Mesenchymal stem cell (in vitro differentiated cells and primary cell): Measurements from ENCODE around the gene KDM7A.

Experiments
- DNase-seq: peaks from one replicate; pipeline ENCODE4 v3.0.0-alpha.2; 2013
- H2AFZ ChIP-seq: one replicate; pipeline ENCODE4 v1.6.1; 2013; ENCODE audit warnings: low read depth, mild to moderate bottlenecking, control low read depth, inconsistent platforms, low read length, moderate library complexity
- H2AK5ac ChIP-seq: 2 replicates; pipeline ENCODE4 v1.6.1; 2013; ENCODE audit warnings: low read length, moderate library complexity, mild to moderate bottlenecking, inconsistent platforms; ENCODE audit not compliant: severe bottlenecking
- H2BK120ac ChIP-seq: one replicate; pipeline ENCODE4 v1.6.1; 2013; ENCODE audit warnings: low read depth, mild to moderate bottlenecking, inconsistent platforms, low read length, moderate library complexity
- H2BK12ac ChIP-seq, 2 experiments: one replicate each; pipeline ENCODE4 v1.6.1; 2013; ENCODE audit warnings: inconsistent platforms in 2 of 2, low read length in 2 of 2, mild to moderate bottlenecking in 2 of 2, moderate library complexity in 2 of 2, control low read depth in 1 of 2
- H2BK15ac ChIP-seq: one replicate; pipeline ENCODE4 v1.6.1; 2013; ENCODE audit warnings: mild to moderate bottlenecking, low read depth, inconsistent platforms; ENCODE audit not compliant: poor library complexity, severe bottlenecking
- H2BK5ac ChIP-seq: 2 replicates; pipeline ENCODE4 v1.6.1; 2013; ENCODE audit warnings: low read depth, mild to moderate bottlenecking, low read length, control low read depth, inconsistent platforms; ENCODE audit not compliant: poor library complexity, severe bottlenecking
- H3K14ac ChIP-seq, 2 experiments: one replicate each; pipeline ENCODE4 v1.6.1; 2013; ENCODE audit warnings: inconsistent platforms in 2 of 2, low read length in 2 of 2, control low read depth in 1 of 2, mild to moderate bottlenecking in 1 of 2, moderate library complexity in 1 of 2
- H3K18ac ChIP-seq, 2 experiments: one replicate each; pipeline ENCODE4 v1.6.1; 2013; ENCODE audit warnings: inconsistent platforms in 2 of 2, low read length in 2 of 2, control low read depth in 1 of 2, low read depth in 1 of 2, mild to moderate bottlenecking in 1 of 2
- H3K23ac ChIP-seq, 2 experiments: one replicate each; pipeline ENCODE4 v1.6.1; 2013; ENCODE audit warnings: inconsistent platforms in 2 of 2, low read length in 2 of 2, mild to moderate bottlenecking in 2 of 2, moderate library complexity in 2 of 2, control low read depth in 1 of 2
- H3K27ac ChIP-seq: 2 replicates; pipeline ENCODE4 v1.5.1; 2013; ENCODE audit warnings: mild to moderate bottlenecking, moderate library complexity, low read length, control low read depth, inconsistent platforms; ENCODE audit not compliant: poor library complexity, severe bottlenecking
- H3K27me3 ChIP-seq, 2 experiments: 2 replicates each; pipeline versions ENCODE4 v1.6.1 to v1.7.0; 2013; ENCODE audit warnings: low read length in 2 of 2, mild to moderate bottlenecking in 2 of 2, moderate library complexity in 2 of 2, control low read depth in 1 of 2, inconsistent platforms in 1 of 2; ENCODE audit not compliant: control insufficient read depth in 1 of 2, insufficient read depth in 1 of 2
- H3K36me3 ChIP-seq, 2 experiments: 2 replicates each; pipeline versions ENCODE4 v1.6.1 to v1.7.0; 2013; ENCODE audit warnings: low read length in 2 of 2, control low read depth in 1 of 2, inconsistent platforms in 1 of 2, low read depth in 1 of 2, mild to moderate bottlenecking in 1 of 2; ENCODE audit not compliant: insufficient read depth in 2 of 2, control insufficient read depth in 1 of 2
- H3K4ac ChIP-seq, 2 experiments: one replicate each; pipeline ENCODE4 v1.6.1; 2013; ENCODE audit warnings: inconsistent platforms in 2 of 2, low read length in 2 of 2, mild to moderate bottlenecking in 2 of 2, moderate library complexity in 2 of 2, control low read depth in 1 of 2, low read depth in 1 of 2
- H3K4me1 ChIP-seq: 2 replicates; pipeline ENCODE4 v1.6.1; 2013; ENCODE audit warnings: low read depth, low read length, control low read depth; ENCODE audit not compliant: control insufficient read depth, insufficient read depth
- H3K4me2 ChIP-seq: 2 replicates; pipeline ENCODE4 v1.6.1; 2013; ENCODE audit warnings: low read length, mild to moderate bottlenecking, inconsistent platforms; ENCODE audit not compliant: poor library complexity, severe bottlenecking
- H3K4me3 ChIP-seq, 2 experiments: 2 replicates each; pipeline versions ENCODE4 v1.5.1 to v1.7.0; 2013; ENCODE audit warnings: low read length in 2 of 2, mild to moderate bottlenecking in 2 of 2, control low read depth in 1 of 2, low read depth in 1 of 2; ENCODE audit not compliant: insufficient read depth in 1 of 2
- H3K79me1 ChIP-seq: replicated peaks from 2 replicates; pipeline ENCODE4 v1.6.1; 2013; ENCODE audit warnings: mild to moderate bottlenecking, control low read depth, low read length, inconsistent platforms; ENCODE audit not compliant: poor library complexity, severe bottlenecking
- H3K9ac ChIP-seq: 2 replicates; pipeline ENCODE4 v1.7.0; 2013; ENCODE audit warnings: mild to moderate bottlenecking, low read length, moderate library complexity
- H3K9me3 ChIP-seq: 2 replicates; pipeline ENCODE4 v1.7.0; 2013; ENCODE audit warnings: mild to moderate bottlenecking, low read length; ENCODE audit not compliant: control insufficient read depth
- H4K8ac ChIP-seq: one replicate; pipeline ENCODE4 v1.6.1; 2013; ENCODE audit warnings: inconsistent platforms, mild to moderate bottlenecking, low read length, moderate library complexity
- H4K91ac ChIP-seq: one replicate; pipeline ENCODE4 v1.6.1; 2013; ENCODE audit warnings: mild to moderate bottlenecking, low read length, inconsistent platforms
- WGBS: methylation state at CpG from one replicate; pipeline ENCODE4 v1.1.7; 2013; ENCODE audit warnings: mixed read lengths; 5-methylcytosine and 5-hydroxymethylcytosine counted together

Gene KDM7A

DNA sequence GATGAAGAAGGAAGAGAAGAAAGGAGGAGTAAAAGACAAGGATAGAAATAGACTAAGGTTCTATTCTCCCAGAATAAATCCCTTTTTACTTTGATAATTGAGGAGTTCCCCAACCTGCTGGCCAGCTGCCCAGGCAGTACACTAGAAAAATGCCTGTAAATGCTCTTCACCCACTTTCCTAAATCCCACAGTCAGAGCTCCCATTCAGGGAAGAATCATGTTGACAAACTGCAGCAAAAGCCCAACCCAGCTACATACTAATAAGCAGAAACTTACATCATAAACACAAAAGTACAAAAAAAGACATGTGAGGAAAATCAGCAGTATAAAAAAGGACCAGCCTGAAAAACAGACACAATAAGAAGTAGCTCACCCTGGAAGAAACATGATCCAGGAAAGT is 15.8 kb upstream of the KDM7A start:
- Histone ChIP-seq H3K4me1 (no peaks in the 10 kb centered on the region), H3K14ac (no peak overlapping the region), H3K9me3 (no peaks in the 10 kb centered on the region), H3K4me2 (no peak overlapping the region), H3K9ac (no peak overlapping the region), H3K27ac (no peak overlapping the region), H3K4me3 (no peak overlapping the region), H2BK120ac (no peak overlapping the region), H3K18ac (no peak overlapping the region), H3K4ac (no peak overlapping the region), H4K91ac (no peak overlapping the region), H2AFZ (no peak overlapping the region), H2BK15ac (no peak overlapping the region), H2BK12ac (no peak overlapping the region), H3K23ac (no peak overlapping the region), H3K27me3 (peaks cover 0 to 18% of the 10 kb centered on the region in 2 experiments), H2AK5ac (no peak overlapping the region), H3K79me1 (no peaks in the 10 kb centered on the region), H4K8ac (no peak overlapping the region), H3K36me3 (no peaks in the 10 kb centered on the region), H2BK5ac (no peak overlapping the region)
- DNase-seq: no peak

DNA sequence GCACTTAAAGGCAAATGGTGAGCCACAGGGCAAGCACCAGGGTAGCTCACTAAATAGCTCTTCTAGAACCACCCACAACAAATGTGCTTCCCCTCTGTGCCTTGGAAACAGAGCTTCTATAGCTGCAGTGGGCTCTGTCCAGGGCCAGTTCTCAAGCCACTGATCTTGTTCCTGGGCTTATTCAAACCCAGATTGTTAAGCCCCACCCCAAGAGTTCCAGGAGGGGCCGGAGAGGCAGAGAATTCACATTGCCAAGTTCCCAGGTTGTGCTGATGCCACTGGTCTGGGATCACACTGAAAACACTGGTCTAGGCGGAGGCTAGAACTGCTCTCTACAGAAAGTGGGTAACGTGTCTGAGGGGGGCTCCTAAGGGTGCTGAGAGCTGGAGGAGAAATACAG is 15.4 kb upstream of the KDM7A start:
- Histone ChIP-seq H2BK12ac (no peak overlapping the region), H2BK15ac (no peak overlapping the region), H3K4me1 (no peaks in the 10 kb centered on the region), H3K4me3 (no peak overlapping the region), H3K4me2 (no peak overlapping the region), H3K18ac (no peak overlapping the region), H3K27me3 (peaks cover 0 to 18% of the 10 kb centered on the region in 2 experiments), H2BK120ac (no peak overlapping the region), H3K9me3 (no peaks in the 10 kb centered on the region), H2BK5ac (no peak overlapping the region), H3K36me3 (no peaks in the 10 kb centered on the region), H3K79me1 (no peaks in the 10 kb centered on the region), H4K8ac (no peak overlapping the region), H3K4ac (no peak overlapping the region), H2AK5ac (no peak overlapping the region), H3K23ac (no peak overlapping the region), H3K9ac (no peak overlapping the region), H3K27ac (no peak overlapping the region), H2AFZ (no peak overlapping the region), H3K14ac (no peak overlapping the region), H4K91ac (no peak overlapping the region)
- WGBS: 73% methylated on average over 3 of the region's 3 CpGs
- DNase-seq: no peak

DNA sequence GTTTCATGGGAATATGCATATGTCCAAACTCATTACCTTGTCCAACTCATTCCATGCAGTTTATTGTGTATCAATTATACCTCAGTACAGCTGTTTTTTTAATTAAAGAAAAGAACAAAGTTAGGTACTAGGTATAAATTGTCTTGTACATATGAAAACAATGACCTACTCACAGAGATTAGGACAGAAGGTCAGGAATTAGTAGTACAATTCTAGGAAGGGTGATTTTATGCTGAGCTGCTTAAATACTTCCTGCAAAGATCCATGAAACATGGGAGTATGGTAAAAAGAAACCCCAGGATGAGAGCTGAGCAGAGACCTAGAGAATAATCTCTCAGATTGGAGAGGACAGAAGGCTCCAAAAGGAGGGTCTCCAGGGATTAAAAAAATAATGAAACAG is 13.8 kb upstream of the KDM7A start:
- no peak for DNase-seq
- Histone ChIP-seq H3K23ac (no peak overlapping the region), H3K27me3 (peaks cover 0 to 18% of the 10 kb centered on the region in 2 experiments), H2BK15ac (no peak overlapping the region), H3K14ac (no peak overlapping the region), H3K79me1 (no peaks in the 10 kb centered on the region), H3K36me3 (no peaks in the 10 kb centered on the region), H2BK5ac (no peak overlapping the region), H3K9ac (no peak overlapping the region), H2AK5ac (no peak overlapping the region), H2BK12ac (no peak overlapping the region), H3K27ac (no peak overlapping the region), H3K4me2 (no peak overlapping the region), H2AFZ (no peak overlapping the region), H3K4me1 (no peaks in the 10 kb centered on the region), H3K4me3 (no peak overlapping the region), H4K8ac (no peak overlapping the region), H3K18ac (no peak overlapping the region), H3K4ac (no peak overlapping the region), H3K9me3 (no peaks in the 10 kb centered on the region), H2BK120ac (no peak overlapping the region), H4K91ac (no peak overlapping the region)

DNA sequence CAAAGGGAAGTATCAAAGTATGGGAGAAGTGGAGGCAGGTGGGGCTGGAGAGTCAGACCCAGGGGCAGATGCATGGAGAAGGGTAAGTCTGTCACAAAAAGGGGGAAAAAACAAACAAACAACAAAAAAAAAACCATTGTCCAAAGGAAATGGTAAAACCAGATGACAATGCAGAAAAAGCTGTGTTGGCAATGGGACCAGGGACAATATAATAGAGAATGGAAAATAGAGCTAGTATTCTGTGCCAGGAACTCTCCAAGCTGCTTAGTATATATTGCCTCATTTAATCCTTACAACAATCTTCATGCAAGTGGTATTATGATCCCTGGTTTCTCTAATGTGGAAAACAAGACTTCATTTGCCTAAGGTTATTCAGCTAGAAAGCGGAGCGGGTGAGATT is 13.1 kb upstream of the KDM7A start:
- Histone ChIP-seq H3K14ac (no peak overlapping the region), H3K18ac (no peak overlapping the region), H2BK120ac (no peak overlapping the region), H3K4me3 (no peak overlapping the region), H2BK12ac (no peak overlapping the region), H4K8ac (no peak overlapping the region), H3K4me1 (no peaks in the 10 kb centered on the region), H2AFZ (no peak overlapping the region), H2BK15ac (no peak overlapping the region), H3K9me3 (no peaks in the 10 kb centered on the region), H3K27me3 (peaks cover 0 to 21% of the 10 kb centered on the region in 2 experiments), H3K36me3 (no peaks in the 10 kb centered on the region), H3K27ac (no peak overlapping the region), H2AK5ac (no peak overlapping the region), H3K9ac (no peak overlapping the region), H3K4me2 (no peak overlapping the region), H3K79me1 (no peaks in the 10 kb centered on the region), H3K4ac (no peak overlapping the region), H3K23ac (no peak overlapping the region), H4K91ac (no peak overlapping the region), H2BK5ac (no peak overlapping the region)
- 100% methylated on average over 2 of the region's 2 CpGs for WGBS
- no peak for DNase-seq
